ENCODE results near the gene TNFSF10. TPM values are rescaled to one million over a fixed set of nuclear protein-coding genes. Genes with fewer than 3 reads are reported as not detected.

The TNFSF10 gene
- total and polyA plus RNA-seq, 2 experiments from 2014 or later = 13.0 to 21.3 TPM

DNA sequence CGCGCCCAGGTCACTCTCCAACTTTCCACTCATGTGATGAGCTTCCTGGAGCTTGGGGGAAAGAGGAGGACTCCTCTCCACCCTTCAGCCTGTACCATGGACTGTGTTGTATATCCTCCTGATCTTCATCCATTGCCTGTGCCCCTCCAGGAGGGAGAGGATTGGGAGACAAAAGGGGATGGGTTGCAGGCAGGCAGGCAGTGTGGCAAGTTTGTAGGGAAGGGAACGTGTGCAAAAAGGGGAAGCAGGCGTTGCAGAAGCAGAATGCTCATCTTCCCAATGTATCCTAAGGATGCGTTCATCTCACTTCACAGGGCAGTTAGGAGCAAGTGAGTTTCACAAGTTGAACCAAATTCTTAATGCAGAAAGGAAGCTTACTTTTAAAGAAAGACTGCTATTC lies 46.9 kb downstream of the TNFSF10 start:
- H3K9me2 ChIP-seq (replicated peaks; ENCODE audit: insufficient read depth) = no peaks in the 10 kb centered on the region
- TF ChIP-seq EZH2phosphoT487 (IDR thresholded peaks at IDR 0.05; ENCODE audit: low read depth, severe bottlenecking, unreplicated experiment) (no peak), EZH2 (IDR thresholded peaks at IDR 0.05; ENCODE audit: borderline replicate concordance) (no peak)
- TF ChIP-seq, protein P1, sequence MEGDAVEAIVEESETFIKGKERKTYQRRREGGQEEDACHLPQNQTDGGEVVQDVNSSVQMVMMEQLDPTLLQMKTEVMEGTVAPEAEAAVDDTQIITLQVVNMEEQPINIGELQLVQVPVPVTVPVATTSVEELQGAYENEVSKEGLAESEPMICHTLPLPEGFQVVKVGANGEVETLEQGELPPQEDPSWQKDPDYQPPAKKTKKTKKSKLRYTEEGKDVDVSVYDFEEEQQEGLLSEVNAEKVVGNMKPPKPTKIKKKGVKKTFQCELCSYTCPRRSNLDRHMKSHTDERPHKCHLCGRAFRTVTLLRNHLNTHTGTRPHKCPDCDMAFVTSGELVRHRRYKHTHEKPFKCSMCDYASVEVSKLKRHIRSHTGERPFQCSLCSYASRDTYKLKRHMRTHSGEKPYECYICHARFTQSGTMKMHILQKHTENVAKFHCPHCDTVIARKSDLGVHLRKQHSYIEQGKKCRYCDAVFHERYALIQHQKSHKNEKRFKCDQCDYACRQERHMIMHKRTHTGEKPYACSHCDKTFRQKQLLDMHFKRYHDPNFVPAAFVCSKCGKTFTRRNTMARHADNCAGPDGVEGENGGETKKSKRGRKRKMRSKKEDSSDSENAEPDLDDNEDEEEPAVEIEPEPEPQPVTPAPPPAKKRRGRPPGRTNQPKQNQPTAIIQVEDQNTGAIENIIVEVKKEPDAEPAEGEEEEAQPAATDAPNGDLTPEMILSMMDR (IDR thresholded peaks at IDR 0.05; ENCODE audit: poor library complexity) = no peak
- H3K4me1 ChIP-seq (ENCODE audit: insufficient read depth) = no peaks in the 10 kb centered on the region
- H3K36me3 ChIP-seq (replicated peaks; ENCODE audit: insufficient read depth, low read depth) = no peaks in the 10 kb centered on the region
- H3K9me3 ChIP-seq (ENCODE audit: low read depth) = no peaks in the 10 kb centered on the region
- DNase-seq (ENCODE audit: low spot score) = no peak
- H3K27ac ChIP-seq = no peak overlapping the region
- H3K4me2 ChIP-seq = peak overlapping the region; percentile 70
- WGBS (ENCODE audit: low lambda C conversion rate, missing lambda C conversion rate) = 79% methylated on average over 5 of the region's 5 CpGs
- no peak overlapping the region for H3K4me3 ChIP-seq
- H4K20me1 ChIP-seq (ENCODE audit: insufficient read depth, poor library complexity, severe bottlenecking) = no peaks in the 10 kb centered on the region
- peak overlapping the region; percentile 10 for H2AFZ ChIP-seq
- no peaks in the 10 kb centered on the region for H3K27me3 ChIP-seq
- no peaks in the 10 kb centered on the region for H3K79me2 ChIP-seq

DNA sequence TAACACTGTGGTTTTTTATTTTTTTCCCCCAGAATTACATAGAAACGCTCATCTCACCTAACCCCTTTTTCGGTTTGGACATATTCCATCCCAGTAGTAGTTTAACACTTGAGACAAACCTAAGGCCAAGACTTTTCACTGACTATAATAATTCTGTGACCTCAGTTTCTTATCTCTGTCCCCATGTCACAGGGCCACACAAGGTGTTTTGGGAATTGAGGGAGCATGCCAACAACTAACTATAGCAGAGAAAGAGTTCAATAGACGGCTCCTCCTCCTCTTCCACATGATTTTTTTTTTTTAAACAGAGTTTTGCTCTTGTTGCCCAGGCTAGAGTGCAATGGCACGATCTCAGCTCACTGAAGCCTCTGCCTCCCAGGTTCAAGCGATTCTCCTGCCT lies 47.5 kb downstream of the TNFSF10 start:
- no peaks in the 10 kb centered on the region for H3K4me1 ChIP-seq (ENCODE audit: insufficient read depth)
- H4K20me1 ChIP-seq (ENCODE audit: insufficient read depth, poor library complexity, severe bottlenecking) = no peaks in the 10 kb centered on the region
- no peaks in the 10 kb centered on the region for H3K9me2 ChIP-seq (replicated peaks; ENCODE audit: insufficient read depth)

DNA sequence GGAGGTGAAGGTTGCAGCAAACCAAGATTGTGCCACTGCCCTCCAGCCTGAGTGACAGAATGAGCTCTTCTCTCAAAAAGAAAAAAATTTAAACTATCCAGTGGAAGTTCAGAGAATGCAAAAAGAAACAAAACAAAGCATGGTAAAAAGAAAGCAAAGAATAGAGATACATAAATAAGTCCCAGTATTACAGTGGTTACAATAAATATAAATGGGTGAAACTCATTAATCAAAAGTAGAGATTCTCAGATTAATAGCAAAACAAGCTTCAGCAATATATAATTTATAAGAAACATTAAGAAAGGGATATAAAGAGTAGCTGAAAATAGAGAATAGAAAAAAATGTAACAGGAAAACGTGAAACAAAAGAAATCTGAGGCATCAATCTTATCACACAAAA lies 51.3 kb downstream of the TNFSF10 start:
- TF ChIP-seq EZH2phosphoT487 (IDR thresholded peaks at IDR 0.05; ENCODE audit: low read depth, severe bottlenecking, unreplicated experiment) (no peak), EZH2 (IDR thresholded peaks at IDR 0.05; ENCODE audit: borderline replicate concordance) (no peak)
- TF ChIP-seq, protein P1 (IDR thresholded peaks at IDR 0.05; ENCODE audit: poor library complexity) = no peak
- H3K9me3 ChIP-seq (ENCODE audit: low read depth) = no peaks in the 10 kb centered on the region
- no peaks in the 10 kb centered on the region for H3K79me2 ChIP-seq
- whole genome bisulfite sequencing (ENCODE audit: low lambda C conversion rate, missing lambda C conversion rate) = 69% methylated on average over 1 of the region's 1 CpG
- H3K4me3 ChIP-seq = no peak overlapping the region
- no peak overlapping the region for H2AFZ ChIP-seq
- no peak overlapping the region for H3K27ac ChIP-seq
- no peaks in the 10 kb centered on the region for H4K20me1 ChIP-seq (ENCODE audit: insufficient read depth, poor library complexity, severe bottlenecking)
- no peak for DNase-seq (ENCODE audit: low spot score)
- no peaks in the 10 kb centered on the region for H3K27me3 ChIP-seq
- no peaks in the 10 kb centered on the region for H3K36me3 ChIP-seq (replicated peaks; ENCODE audit: insufficient read depth, low read depth)
- no peaks in the 10 kb centered on the region for H3K4me1 ChIP-seq (ENCODE audit: insufficient read depth)
- H3K4me2 ChIP-seq = no peak overlapping the region
- H3K9me2 ChIP-seq (replicated peaks; ENCODE audit: insufficient read depth) = no peaks in the 10 kb centered on the region

More for the DNA sequence above, 47.5 kb downstream of the TNFSF10 start:
- DNase-seq (ENCODE audit: low spot score) = no peak
- H3K27ac ChIP-seq = no peak overlapping the region
- H2AFZ ChIP-seq = no peak overlapping the region
- 90% methylated on average over 5 of the region's 5 CpGs for WGBS (ENCODE audit: low lambda C conversion rate, missing lambda C conversion rate)
- no peaks in the 10 kb centered on the region for H3K79me2 ChIP-seq
- H3K36me3 ChIP-seq (replicated peaks; ENCODE audit: insufficient read depth, low read depth) = no peaks in the 10 kb centered on the region
- no peak for TF ChIP-seq EZH2phosphoT487 (IDR thresholded peaks at IDR 0.05; ENCODE audit: low read depth, severe bottlenecking, unreplicated experiment)
- TF ChIP-seq, protein P1 (IDR thresholded peaks at IDR 0.05; ENCODE audit: poor library complexity) = no peak
- no peak for TF ChIP-seq EZH2 (IDR thresholded peaks at IDR 0.05; ENCODE audit: borderline replicate concordance)
- H3K4me3 ChIP-seq = no peak overlapping the region
- no peaks in the 10 kb centered on the region for H3K9me3 ChIP-seq (ENCODE audit: low read depth)
- H3K4me2 ChIP-seq = no peak overlapping the region
- no peaks in the 10 kb centered on the region for H3K27me3 ChIP-seq

DNA sequence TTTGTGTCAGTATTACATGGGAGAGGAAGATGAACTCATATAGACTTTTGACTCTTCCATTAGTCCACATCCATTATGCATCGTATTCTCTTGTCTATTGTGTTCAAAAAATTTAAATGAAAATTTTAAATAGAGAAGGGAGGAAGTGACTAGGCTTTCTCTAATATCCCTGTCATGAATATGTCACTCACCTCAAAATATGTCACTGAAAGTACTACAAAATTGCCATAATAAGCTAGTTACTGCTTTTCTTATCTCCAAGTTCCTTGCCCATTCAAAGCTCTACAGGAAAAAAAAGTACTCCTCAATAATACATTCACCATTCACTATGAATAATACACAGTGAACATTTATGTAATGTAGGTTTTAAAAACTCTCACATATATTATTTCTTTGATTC lies 52.6 kb downstream of the TNFSF10 start:
- no peak for TF ChIP-seq EZH2 (IDR thresholded peaks at IDR 0.05; ENCODE audit: borderline replicate concordance)
- no peak for TF ChIP-seq EZH2phosphoT487 (IDR thresholded peaks at IDR 0.05; ENCODE audit: low read depth, severe bottlenecking, unreplicated experiment)
- TF ChIP-seq, protein P1 (IDR thresholded peaks at IDR 0.05; ENCODE audit: poor library complexity) = no peak
- H3K4me3 ChIP-seq = no peak overlapping the region
- H3K4me2 ChIP-seq = no peak overlapping the region
- no peaks in the 10 kb centered on the region for H3K27me3 ChIP-seq
- no peak overlapping the region for H2AFZ ChIP-seq
- no peaks in the 10 kb centered on the region for H3K4me1 ChIP-seq (ENCODE audit: insufficient read depth)
- no peaks in the 10 kb centered on the region for H4K20me1 ChIP-seq (ENCODE audit: insufficient read depth, poor library complexity, severe bottlenecking)
- WGBS (ENCODE audit: low lambda C conversion rate, missing lambda C conversion rate) = 86% methylated on average over 1 of the region's 1 CpG
- no peaks in the 10 kb centered on the region for H3K9me3 ChIP-seq (ENCODE audit: low read depth)
- H3K36me3 ChIP-seq (replicated peaks; ENCODE audit: insufficient read depth, low read depth) = no peaks in the 10 kb centered on the region
- no peak overlapping the region for H3K27ac ChIP-seq
- DNase-seq (ENCODE audit: low spot score) = no peak
- no peaks in the 10 kb centered on the region for H3K79me2 ChIP-seq
- H3K9me2 ChIP-seq (replicated peaks; ENCODE audit: insufficient read depth) = no peaks in the 10 kb centered on the region

Measured in hepatocyte (in vitro differentiated cells).